ENCODE data around the gene LRR1.

Gene LRR1

GRCh38 chr14:49622022-49622607 lies 23.4 kb downstream of the LRR1 start:
- no peak for TF ChIP-seq JUND (IDR thresholded peaks at IDR 0.05; ENCODE audit: low read depth)
- DNase-seq (ENCODE audit: low read depth in 1 of 2, low spot score in 1 of 2), result no peak
- in situ Hi-C loops (cut with HindIII; ENCODE audit: low pct_unique_long_range_greater_than_20kb, low sequenced_read_pairs), result no loop called here

- in situ Hi-C loops (cut with HindIII; ENCODE audit: low pct_unique_long_range_greater_than_20kb, low sequenced_read_pairs), result no loop called here
- no peak for TF ChIP-seq JUND (IDR thresholded peaks at IDR 0.05; ENCODE audit: low read depth)
- no peak for DNase-seq (ENCODE audit: low read depth in 1 of 2, low spot score in 1 of 2)
These were observed 24.6 kb downstream of the LRR1 start for GRCh38 chr14:49623387-49623786.

- no peak for TF ChIP-seq JUND (IDR thresholded peaks at IDR 0.05; ENCODE audit: low read depth)
- in situ Hi-C loops (cut with HindIII; ENCODE audit: low pct_unique_long_range_greater_than_20kb, low sequenced_read_pairs), result no loop called here
These were observed 25.4 kb downstream of the LRR1 start for GRCh38 chr14:49623941-49624839.

GRCh38 chr14:49633640-49634546 lies 35.2 kb downstream of the LRR1 start:
- TF ChIP-seq JUND (IDR thresholded peaks at IDR 0.05; ENCODE audit: low read depth), result no peak
- peak; percentile 87 to 96 for DNase-seq (ENCODE audit: low read depth in 1 of 2, low spot score in 1 of 2)
- in situ Hi-C loops (cut with HindIII; ENCODE audit: low pct_unique_long_range_greater_than_20kb, low sequenced_read_pairs), result no loop called here

More at GRCh38 chr14:49623941-49624839, 25.4 kb downstream of the LRR1 start:
- no peak for DNase-seq (ENCODE audit: low read depth in 1 of 2, low spot score in 1 of 2)

- DNase-seq (ENCODE audit: low read depth in 1 of 2, low spot score in 1 of 2), result peak; percentile 38 to 76
- in situ Hi-C loops (cut with HindIII; ENCODE audit: low pct_unique_long_range_greater_than_20kb, low sequenced_read_pairs), result no loop called here
- no peak for TF ChIP-seq JUND (IDR thresholded peaks at IDR 0.05; ENCODE audit: low read depth)
These were observed 36.0 kb downstream of the LRR1 start, which contains the start of gene DNAAF2 for GRCh38 chr14:49634547-49635334. DNAAF2 (minus strand) TSS chr14:49635244; CDS start chr14:49635149, 95 bp downstream.

- in situ Hi-C loops (cut with HindIII; ENCODE audit: low pct_unique_long_range_greater_than_20kb, low sequenced_read_pairs), result no loop called here
- TF ChIP-seq JUND (IDR thresholded peaks at IDR 0.05; ENCODE audit: low read depth), result no peak
- DNase-seq (ENCODE audit: low read depth in 1 of 2, low spot score in 1 of 2), result no peak
These were observed 38.1 kb downstream of the LRR1 start for GRCh38 chr14:49636866-49637265.

GRCh38 chr14:49637534-49638078 lies 38.9 kb downstream of the LRR1 start:
- no peak for DNase-seq (ENCODE audit: low read depth in 1 of 2, low spot score in 1 of 2)
- in situ Hi-C loops (cut with HindIII; ENCODE audit: low pct_unique_long_range_greater_than_20kb, low sequenced_read_pairs), result no loop called here
- TF ChIP-seq JUND (IDR thresholded peaks at IDR 0.05; ENCODE audit: low read depth), result no peak

GRCh38 chr14:49640540-49641417 lies 42.0 kb downstream of the LRR1 start:
- DNase-seq (ENCODE audit: low read depth in 1 of 2, low spot score in 1 of 2), result no peak
- no peak for TF ChIP-seq JUND (IDR thresholded peaks at IDR 0.05; ENCODE audit: low read depth)
- in situ Hi-C loops (cut with HindIII; ENCODE audit: low pct_unique_long_range_greater_than_20kb, low sequenced_read_pairs), result no loop called here

GRCh38 chr14:49641697-49642129 lies 43.0 kb downstream of the LRR1 start:
- in situ Hi-C loops (cut with HindIII; ENCODE audit: low pct_unique_long_range_greater_than_20kb, low sequenced_read_pairs), result no loop called here
- no peak for DNase-seq (ENCODE audit: low read depth in 1 of 2, low spot score in 1 of 2)
- no peak for TF ChIP-seq JUND (IDR thresholded peaks at IDR 0.05; ENCODE audit: low read depth)

- no peak for DNase-seq (ENCODE audit: low read depth in 1 of 2, low spot score in 1 of 2)
- no peak for TF ChIP-seq JUND (IDR thresholded peaks at IDR 0.05; ENCODE audit: low read depth)
- in situ Hi-C loops (cut with HindIII; ENCODE audit: low pct_unique_long_range_greater_than_20kb, low sequenced_read_pairs), result no loop called here
These were observed 43.4 kb downstream of the LRR1 start for GRCh38 chr14:49642163-49642562.

GRCh38 chr14:49653508-49653907 lies 54.8 kb downstream of the LRR1 start:
- TF ChIP-seq JUND (IDR thresholded peaks at IDR 0.05; ENCODE audit: low read depth), result no peak
- DNase-seq (ENCODE audit: low read depth in 1 of 2, low spot score in 1 of 2), result no peak
- in situ Hi-C loops (cut with HindIII; ENCODE audit: low pct_unique_long_range_greater_than_20kb, low sequenced_read_pairs), result no loop called here

Measured in T47D (cell line).